Left ventricle myocardium inferior (tissue), 1 donor: ENCODE measurements around the gene ADAMTS16. TPM values are rescaled to one million over a fixed set of nuclear protein-coding genes. Genes with fewer than 3 reads are reported as not detected.

Experiments used
- DNase-seq: peaks from one replicate; pipeline ENCODE4 v3.0.0-alpha.2; 2020
- H3K27ac ChIP-seq: fragments of 200-600 bp; replicated peaks from 2 replicates; pipeline ENCODE4 v1.8.0; 2021
- H3K27me3 ChIP-seq: fragments of 200-600 bp; 2 replicates; pipeline ENCODE4 v1.8.0; 2021; ENCODE audit warnings: low read depth
- H3K36me3 ChIP-seq: fragments of 200-600 bp; 2 replicates; pipeline ENCODE4 v1.8.0; 2021
- H3K4me1 ChIP-seq: fragments of 200-600 bp; 2 replicates; pipeline ENCODE4 v1.8.0; 2021
- H3K4me3 ChIP-seq: fragments of 200-600 bp; 2 replicates; pipeline ENCODE4 v1.8.0; 2021; ENCODE audit warnings: mild to moderate bottlenecking, moderate library complexity
- H3K9me3 ChIP-seq: fragments of 200-600 bp; replicated peaks from 2 replicates; pipeline ENCODE4 v1.8.0; 2021
- CTCF ChIP-seq: fragments of 200-600 bp; IDR thresholded peaks from 2 replicates; pipeline ENCODE4 v1.8.0; 2021; ENCODE audit warnings: antibody characterized with exemption, mild to moderate bottlenecking, borderline replicate concordance
- intact Hi-C: fragments of 100-400 bp; cut with micrococcal nuclease; formaldehyde crosslinking; loops from one replicate; pipeline ENCODE4 v1.11.0; 2022
- total RNA-seq: library from RNA; stranded (reverse); fragmentation: NEBNext Ultra II Directional; extraction: Animal tissue kit (Norgen Biotek cat#: 25700); gene quantifications from one replicate; pipeline ENCODE4 v1.2.1, GENCODE V29; 2021
- donor health status: DM: no; HTN: yes; CAD: no; lungs with severe emphysema.

Gene ADAMTS16
- total RNA-seq, 1 donor from 2014 or later: not detected

- peaks cover 34% of the 10 kb centered on the region for H3K9me3 ChIP-seq
- no peak for TF ChIP-seq CTCF
- H3K4me3 ChIP-seq: no peak overlapping the region
- no peak for DNase-seq
- no peaks in the 10 kb centered on the region for H3K36me3 ChIP-seq
- peaks cover 6% of the 10 kb centered on the region for H3K27me3 ChIP-seq
- intact Hi-C loops: no loop called here
- no peak overlapping the region for H3K27ac ChIP-seq
- no peaks in the 10 kb centered on the region for H3K4me1 ChIP-seq
Observed at GRCh38 chr5:5257353-5257752, 117.2 kb downstream of the ADAMTS16 start.

GRCh38 chr5:5258564-5258963 is 118.4 kb downstream of the ADAMTS16 start:
- intact Hi-C loops: no loop called here
- H3K9me3 ChIP-seq: peaks cover 33% of the 10 kb centered on the region
- H3K4me3 ChIP-seq: no peak overlapping the region
- H3K27me3 ChIP-seq: peaks cover 6% of the 10 kb centered on the region
- TF ChIP-seq CTCF: no peak
- no peak overlapping the region for H3K27ac ChIP-seq
- H3K4me1 ChIP-seq: no peaks in the 10 kb centered on the region
- DNase-seq: no peak
- no peaks in the 10 kb centered on the region for H3K36me3 ChIP-seq

GRCh38 chr5:5264727-5265126 is 124.6 kb downstream of the ADAMTS16 start:
- no peaks in the 10 kb centered on the region for H3K4me1 ChIP-seq
- H3K4me3 ChIP-seq: no peak overlapping the region
- H3K9me3 ChIP-seq: no peaks in the 10 kb centered on the region
- no peaks in the 10 kb centered on the region for H3K36me3 ChIP-seq
- peaks cover 13% of the 10 kb centered on the region for H3K27me3 ChIP-seq
- no peak overlapping the region for H3K27ac ChIP-seq
- no peak for DNase-seq
- TF ChIP-seq CTCF: no peak
- intact Hi-C loops: no loop called here

- Histone ChIP-seq H3K36me3 (no peaks in the 10 kb centered on the region), H3K27me3 (peaks cover 13% of the 10 kb centered on the region), H3K4me3 (no peak overlapping the region), H3K27ac (no peak overlapping the region), H3K9me3 (no peaks in the 10 kb centered on the region), H3K4me1 (peaks cover 3% of the 10 kb centered on the region)
- TF ChIP-seq CTCF: no peak
- intact Hi-C loops: no loop called here
- no peak for DNase-seq
Observed at GRCh38 chr5:5266297-5266696, 126.2 kb downstream of the ADAMTS16 start.

GRCh38 chr5:5270161-5270560 is 130.0 kb downstream of the ADAMTS16 start:
- DNase-seq: no peak
- Histone ChIP-seq H3K4me1 (peaks cover 10% of the 10 kb centered on the region), H3K36me3 (no peaks in the 10 kb centered on the region), H3K27me3 (peaks cover 9% of the 10 kb centered on the region), H3K9me3 (no peaks in the 10 kb centered on the region), H3K4me3 (no peak overlapping the region), H3K27ac (no peak overlapping the region)
- no peak for TF ChIP-seq CTCF
- intact Hi-C loops: no loop called here
